Right lobe of liver (tissue), 4 donors: ENCODE measurements around the gene MYCBP2.

Experiments used
- CTCF ChIP-seq, 4 donors: fragments of 200-600 bp in 3 of 4; fragments of 450-650 bp in 1 of 4; IDR thresholded peaks; one replicate each; pipeline versions ENCODE4 v1.5.1 to v1.8.0; 2016 to 2022; ENCODE audit warnings: antibody characterized with exemption in 4 of 4, mild to moderate bottlenecking in 2 of 4
- POLR2A ChIP-seq: fragments of 450-650 bp; IDR thresholded peaks from one replicate; pipeline ENCODE4 v1.6.1; 2017; ENCODE audit warnings: antibody characterized with exemption, mild to moderate bottlenecking
- donor health status: DM: no; HTN: no; CAD: no.
- donor health status: DM: no; HTN: no; CAD: no.
- donor health status: DM: no; HTN: yes; CAD: no.

GRCh38 chr13:77306458-77306857, 20.4 kb downstream of the MYCBP2 start:
- TF ChIP-seq CTCF (IDR thresholded peaks at IDR 0.05) (no peak), POLR2A (no peak)
